ENCODE data around the gene SCAF8. TPM values are rescaled to one million over a fixed set of nuclear protein-coding genes. Genes with fewer than 3 reads are reported as not detected.

The SCAF8 gene
- total and polyA plus RNA-seq, 2 of the 8 experiments (the other 6 are each of a cell fraction or from before 2014, with no cell fraction given) = 20.3 to 46.3 TPM

DNA sequence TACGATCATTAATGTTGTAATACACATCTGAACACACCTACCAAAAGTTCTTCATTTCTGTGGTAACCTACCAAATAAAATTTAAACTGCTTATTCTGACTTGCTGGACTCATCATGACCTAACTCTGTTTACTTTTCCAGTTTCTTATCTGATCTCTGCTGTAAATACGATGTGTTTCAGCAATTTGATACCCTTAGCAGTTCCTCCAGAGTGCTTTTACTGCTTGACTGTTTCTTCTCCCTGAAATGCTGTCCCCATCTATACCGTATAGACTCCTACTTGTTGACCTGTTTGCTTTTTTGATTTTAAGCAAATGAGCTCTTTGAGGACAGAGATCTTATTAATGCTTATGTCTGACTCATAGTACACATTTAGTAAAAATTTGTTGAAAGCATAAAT is 119.5 kb downstream of the SCAF8 start (continued):
- no peak for TF ChIP-seq GTF2F1 (IDR thresholded peaks at IDR 0.05; ENCODE audit: borderline replicate concordance, low read depth, low read length)
- TF ChIP-seq SRF (IDR thresholded peaks at IDR 0.05; ENCODE audit: low read depth, low read length) = no peak
- TF ChIP-seq JUN (IDR thresholded peaks at IDR 0.05; ENCODE audit: low read depth, low read length) = no peak
- TF ChIP-seq HDAC2 (IDR thresholded peaks at IDR 0.05; ENCODE audit: borderline replicate concordance in 1 of 2, low read depth in 2 of 2, low read length in 2 of 2) = no peak
- no peak for TF ChIP-seq RXRA (IDR thresholded peaks at IDR 0.05; ENCODE audit: insufficient read depth, low read depth, low read length)
- TF ChIP-seq, protein P1, sequence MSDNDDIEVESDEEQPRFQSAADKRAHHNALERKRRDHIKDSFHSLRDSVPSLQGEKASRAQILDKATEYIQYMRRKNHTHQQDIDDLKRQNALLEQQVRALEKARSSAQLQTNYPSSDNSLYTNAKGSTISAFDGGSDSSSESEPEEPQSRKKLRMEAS (IDR thresholded peaks at IDR 0.05) = no peak
